Small intestine (tissue), 7 donors: Measurements from ENCODE around the gene CIB4. TPM values are rescaled to one million over a fixed set of nuclear protein-coding genes. Genes with fewer than 3 reads are reported as not detected.

Experiments
- DNase-seq, 2 donors: peaks; one replicate each; pipeline versions ENCODE4 v3.0.0 to v3.0.0-alpha.2; 2013
- FAIRE-seq: peaks from 2 replicates; lab custom pipeline; 2012; peaks lifted over from hg19 to GRCh38; lab: Jason Lieb, UNC
- H3K27ac ChIP-seq, 3 donors: one replicate each; pipeline ENCODE4 v1.5.1; 2013; ENCODE audit warnings: low read length in 2 of 3, mild to moderate bottlenecking in 2 of 3, control low read depth in 1 of 3, inconsistent platforms in 1 of 3, low read depth in 1 of 3, moderate library complexity in 1 of 3
- H3K27me3 ChIP-seq, 3 donors: one replicate each; pipeline ENCODE4 v1.6.1; 2013; ENCODE audit warnings: low read length in 3 of 3, inconsistent platforms in 1 of 3; ENCODE audit not compliant: control insufficient read depth in 3 of 3, insufficient read depth in 3 of 3
- H3K36me3 ChIP-seq, 3 donors: one replicate each; pipeline ENCODE4 v1.6.1; 2013; ENCODE audit warnings: low read length in 3 of 3, inconsistent platforms in 1 of 3, low read depth in 1 of 3, mild to moderate bottlenecking in 1 of 3, moderate library complexity in 1 of 3; ENCODE audit not compliant: control insufficient read depth in 3 of 3, insufficient read depth in 2 of 3
- H3K4me1 ChIP-seq, 3 donors: one replicate each; pipeline ENCODE4 v1.6.1; 2013; ENCODE audit warnings: low read length in 2 of 3, inconsistent platforms in 1 of 3, low read depth in 1 of 3, mild to moderate bottlenecking in 1 of 3, moderate library complexity in 1 of 3; ENCODE audit not compliant: control insufficient read depth in 3 of 3, insufficient read depth in 2 of 3
- H3K4me3 ChIP-seq, 3 donors: one replicate each; pipeline ENCODE4 v1.5.1; 2013; ENCODE audit warnings: low read length in 3 of 3, control low read depth in 1 of 3, inconsistent platforms in 1 of 3, low read depth in 1 of 3, mild to moderate bottlenecking in 1 of 3, moderate library complexity in 1 of 3
- H3K9me3 ChIP-seq, 2 donors: one replicate each; pipeline ENCODE4 v1.6.1; 2013; ENCODE audit warnings: low read depth in 1 of 2, low read length in 1 of 2; ENCODE audit not compliant: control insufficient read depth in 2 of 2, insufficient read depth in 1 of 2
- WGBS, 3 donors: extraction: QIAGEN DNeasy Blood & Tissue Kit; methylation state at CpG; one replicate each; pipeline ENCODE4 v1.1.7; 2013; 5-methylcytosine and 5-hydroxymethylcytosine counted together
- polyA plus RNA-seq, 4 donors: library from polyadenylated mRNA; stranded (reverse) in 3 of 4; unstranded in 1 of 4; fragments of 200-250 nt in 3 of 4; fragments of 120-200 nt in 1 of 4; gene quantifications; one replicate each; pipeline versions ENCODE4 v1.2.1 to v1.2.3, GENCODE V29; 2013
- donor health status: healthy with polysubstance abuse.
- donor health status: control.
- donor health status: control.
- donor health status: Bipolar disorder and iron deficiency.
- donor health status: healthy.

The CIB4 gene
- polyA plus RNA-seq, 4 donors, result 0.15 TPM; not detected in 3

GRCh38 chr2:26561918-26562810, 79.0 kb downstream of the CIB4 start:
- peak overlapping the region in 2 of 3 donors; percentile 29 to 33 for H3K4me3 ChIP-seq
- H3K9me3 ChIP-seq, result no peaks in the 10 kb centered on the region
- H3K4me1 ChIP-seq, result peaks cover 0 to 7% (median 0%) of the 10 kb centered on the region in 3 donors
- H3K27me3 ChIP-seq, result peaks cover 18 to 75% (median 32%) of the 10 kb centered on the region in 3 donors
- no peaks in the 10 kb centered on the region for H3K36me3 ChIP-seq
- FAIRE-seq, result no peak
- 17 to 20% (median 17%) methylated on average over 45 to 69 of the region's 69 CpGs for WGBS, 3 donors
- H3K27ac ChIP-seq, result no peak overlapping the region
- peak; percentile 25 to 71 for DNase-seq

GRCh38 chr2:26561376-26561775, 79.8 kb downstream of the CIB4 start:
- DNase-seq (no peak), FAIRE-seq (no peak)
- Histone ChIP-seq H3K4me1 (peaks cover 0 to 7% (median 0%) of the 10 kb centered on the region in 3 donors), H3K27ac (no peak overlapping the region), H3K9me3 (no peaks in the 10 kb centered on the region), H3K36me3 (no peaks in the 10 kb centered on the region), H3K4me3 (no peak overlapping the region), H3K27me3 (peaks cover 18 to 82% (median 34%) of the 10 kb centered on the region in 3 donors)
- WGBS, 3 donors, result 92 to 94% (median 92%) methylated on average over 8 of the region's 8 CpGs

GRCh38 chr2:26560892-26561291, 80.3 kb downstream of the CIB4 start:
- Histone ChIP-seq H3K27me3 (peaks cover 18 to 79% (median 31%) of the 10 kb centered on the region in 3 donors), H3K9me3 (no peaks in the 10 kb centered on the region), H3K4me1 (peaks cover 0 to 7% (median 0%) of the 10 kb centered on the region in 3 donors), H3K36me3 (no peaks in the 10 kb centered on the region), H3K4me3 (no peak overlapping the region), H3K27ac (no peak overlapping the region)
- FAIRE-seq, result no peak
- 89 to 92% (median 91%) methylated on average over 3 of the region's 3 CpGs for whole genome bisulfite sequencing, 3 donors
- no peak for DNase-seq

- Histone ChIP-seq H3K36me3 (no peaks in the 10 kb centered on the region), H3K9me3 (no peaks in the 10 kb centered on the region), H3K27ac (no peak overlapping the region), H3K4me3 (no peak overlapping the region), H3K27me3 (peaks cover 18 to 72% (median 29%) of the 10 kb centered on the region in 3 donors), H3K4me1 (peaks cover 0 to 7% (median 0%) of the 10 kb centered on the region in 3 donors)
- FAIRE-seq (no peak), DNase-seq (no peak)
- 52 to 73% (median 68%) methylated on average over 2 of the region's 2 CpGs for WGBS, 3 donors
These were observed 81.6 kb downstream of the CIB4 start for GRCh38 chr2:26559556-26559955.

GRCh38 chr2:26559044-26559405, 82.1 kb downstream of the CIB4 start:
- no peak overlapping the region for H3K27ac ChIP-seq
- H3K36me3 ChIP-seq, result no peaks in the 10 kb centered on the region
- 60 to 78% (median 71%) methylated on average over 3 of the region's 3 CpGs for WGBS, 3 donors
- H3K27me3 ChIP-seq, result peaks cover 18 to 70% (median 29%) of the 10 kb centered on the region in 3 donors
- H3K4me1 ChIP-seq, result peaks cover 0 to 7% (median 0%) of the 10 kb centered on the region in 3 donors
- no peak overlapping the region for H3K4me3 ChIP-seq
- DNase-seq (no peak), FAIRE-seq (no peak)
- no peaks in the 10 kb centered on the region for H3K9me3 ChIP-seq

- 19 to 33% (median 25%) methylated on average over 24 to 27 of the region's 27 CpGs for WGBS, 3 donors
These were observed 82.7 kb downstream of the CIB4 start for GRCh38 chr2:26558271-26559043.

GRCh38 chr2:26557244-26557925, 83.8 kb downstream of the CIB4 start:
- WGBS, 3 donors, result 77 to 83% (median 81%) methylated on average over 12 of the region's 12 CpGs
- Histone ChIP-seq H3K36me3 (no peaks in the 10 kb centered on the region), H3K9me3 (no peaks in the 10 kb centered on the region), H3K4me1 (no peaks in the 10 kb centered on the region), H3K27ac (no peak overlapping the region), H3K27me3 (peaks cover 11 to 65% (median 18%) of the 10 kb centered on the region in 3 donors), H3K4me3 (no peak overlapping the region)
- FAIRE-seq (no peak), DNase-seq (no peak)

More at GRCh38 chr2:26558271-26559043, 82.7 kb downstream of the CIB4 start:
- Histone ChIP-seq H3K4me1 (peaks cover 0 to 7% (median 0%) of the 10 kb centered on the region in 3 donors), H3K4me3 (no peak overlapping the region), H3K9me3 (no peaks in the 10 kb centered on the region), H3K36me3 (no peaks in the 10 kb centered on the region), H3K27me3 (peaks cover 18 to 69% (median 23%) of the 10 kb centered on the region in 3 donors), H3K27ac (no peak overlapping the region)
- DNase-seq (no peak), FAIRE-seq (no peak)
